CD4-positive, alpha-beta memory T cell (primary cell): ENCODE results near the gene OR10R2. TPM values are rescaled to one million over a fixed set of nuclear protein-coding genes. Genes with fewer than 3 reads are reported as not detected.

Experiments
- CTCF ChIA-PET: fragments of 350-600 bp; sonication (Branson Sonifier 250); formaldehyde crosslinking; loops from one replicate; lab custom pipeline; 2021; ENCODE audit warnings: inconsistent platforms; ENCODE audit not compliant: partially characterized antibody; lab: Charles Lee
- POLR2A ChIA-PET: fragments of 350-600 bp; sonication (Branson Sonifier 250); formaldehyde crosslinking; loops from one replicate; lab custom pipeline; 2021; ENCODE audit not compliant: partially characterized antibody; lab: Charles Lee
- DNase-seq, 5 donors: peaks; one replicate each; pipeline versions ENCODE4 v3.0.0 to v3.0.0-alpha.2; 2020 to 2022; ENCODE audit warnings: mixed read lengths in 1 of 5
- H3K27ac ChIP-seq: one replicate; pipeline ENCODE4 v1.7.0; 2013; ENCODE audit warnings: low read depth, low read length
- H3K27me3 ChIP-seq: 2 replicates; pipeline ENCODE4 v1.7.0; 2013; ENCODE audit warnings: mild to moderate bottlenecking, low read length, moderate library complexity; ENCODE audit not compliant: insufficient read depth
- H3K36me3 ChIP-seq: 2 replicates; pipeline ENCODE4 v1.7.0; 2013; ENCODE audit warnings: mild to moderate bottlenecking, low read length, moderate library complexity; ENCODE audit not compliant: insufficient read depth
- H3K4me1 ChIP-seq: 2 replicates; pipeline ENCODE4 v1.7.0; 2013; ENCODE audit warnings: mild to moderate bottlenecking, low read length, moderate library complexity; ENCODE audit not compliant: insufficient read depth
- H3K4me3 ChIP-seq, 2 donors: one replicate each; pipeline ENCODE4 v1.7.0; 2013; ENCODE audit warnings: low read length in 2 of 2, mild to moderate bottlenecking in 1 of 2
- H3K9me3 ChIP-seq, 2 donors: one replicate each; pipeline ENCODE4 v1.7.0; 2013; ENCODE audit warnings: low read length in 2 of 2, control low read depth in 1 of 2; ENCODE audit not compliant: control insufficient read depth in 1 of 2
- H3K27ac Mint-ChIP-seq, 7 donors: one replicate each; pipeline ENCODE4 v1.8.0; 2020 to 2021; ENCODE audit warnings: mixed read lengths in 7 of 7, mild to moderate bottlenecking in 6 of 7, inconsistent platforms in 3 of 7, moderate library complexity in 3 of 7
- H3K27me3 Mint-ChIP-seq, 2 donors: one replicate each; pipeline ENCODE4 v1.8.0; 2020 to 2021; ENCODE audit warnings: mixed read lengths in 2 of 2
- H3K36me3 Mint-ChIP-seq, 2 donors: one replicate each; pipeline ENCODE4 v1.8.0; 2020 to 2021; ENCODE audit warnings: mixed read lengths in 2 of 2, inconsistent platforms in 1 of 2, mild to moderate bottlenecking in 1 of 2
- H3K4me1 Mint-ChIP-seq, 4 donors: one replicate each; pipeline ENCODE4 v1.8.0; 2020 to 2021; ENCODE audit warnings: mixed read lengths in 4 of 4, mild to moderate bottlenecking in 1 of 4
- H3K4me3 Mint-ChIP-seq, 8 donors: one replicate each; pipeline ENCODE4 v1.8.0; 2020 to 2021; ENCODE audit warnings: mixed read lengths in 8 of 8, mild to moderate bottlenecking in 7 of 8, moderate library complexity in 6 of 8, inconsistent platforms in 3 of 8
- H3K9me3 Mint-ChIP-seq, 8 donors: one replicate each; pipeline ENCODE4 v1.8.0; 2020 to 2021; ENCODE audit warnings: mixed read lengths in 8 of 8, mild to moderate bottlenecking in 5 of 8, inconsistent platforms in 3 of 8, moderate library complexity in 1 of 8
- intact Hi-C: fragments of 100-400 bp; cut with micrococcal nuclease; formaldehyde crosslinking; loops from one replicate; pipeline ENCODE4 v1.15.1; 2023
- polyA plus RNA-seq, 2 donors: library from polyadenylated mRNA; unstranded; fragments of 300-500 nt; fragmentation: Illumina TruSeq; gene quantifications; one replicate each; pipeline ENCODE4 v1.2.3, GENCODE V29; 2021
- total RNA-seq, 2 experiments: library from RNA; stranded (reverse); gene quantifications; one replicate each; pipeline ENCODE4 v1.2.3, GENCODE V29; 2021

Gene OR10R2
- total and polyA plus RNA-seq, 4 experiments from 2014 or later: not detected

DNA sequence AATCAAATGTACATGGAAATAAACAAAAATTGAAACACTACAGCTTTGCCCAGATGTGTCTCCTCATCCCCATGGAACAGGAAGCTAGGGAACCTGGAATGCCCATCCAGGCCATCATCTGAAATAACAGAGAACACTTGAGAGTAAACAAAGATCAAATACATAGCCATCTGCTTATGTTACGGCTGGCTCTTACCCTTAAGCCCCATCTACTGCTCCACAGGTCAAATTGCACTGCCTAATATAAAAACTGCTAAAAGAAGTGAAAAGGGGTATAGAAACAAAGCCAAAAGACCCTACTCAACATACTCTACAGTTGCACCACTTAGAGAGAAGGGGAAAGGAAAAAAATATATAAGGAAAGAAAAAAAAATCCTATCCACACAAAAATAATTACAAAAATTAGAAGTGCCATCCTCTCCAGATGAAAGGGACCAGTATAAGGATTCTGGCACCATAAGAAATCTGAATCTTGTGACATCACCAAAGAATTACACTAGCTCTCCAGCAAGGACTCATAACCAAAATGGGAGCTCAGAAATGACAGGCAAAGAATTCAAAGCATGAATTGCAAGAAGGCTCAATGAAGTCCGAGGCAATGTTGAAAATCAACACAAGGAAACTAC lies 55.3 kb downstream of the OR10R2 start:
- Mint-ChIP-seq H3K4me3 (no peak overlapping the region), H3K27ac (no peak overlapping the region), H3K9me3 (peaks cover 0 to 22% (median 7%) of the 10 kb centered on the region in 8 donors), H3K36me3 (no peaks in the 10 kb centered on the region), H3K27me3 (peaks cover 10 to 15% of the 10 kb centered on the region in 2 donors), H3K4me1 (no peaks in the 10 kb centered on the region)
- Histone ChIP-seq H3K27me3 (no peaks in the 10 kb centered on the region), H3K36me3 (no peaks in the 10 kb centered on the region), H3K4me1 (no peaks in the 10 kb centered on the region), H3K27ac (no peak overlapping the region), H3K9me3 (no peaks in the 10 kb centered on the region), H3K4me3 (no peak overlapping the region)
- ChIA-PET POLR2A (no interaction called here), CTCF (interaction anchor here (0.7 kb wide), 1 partner anchor 324 kb away, joined by 3 read pairs; no protein-coding TSS in a partner anchor)
- DNase-seq: peak in 3 of 5 donors; percentile 3 to 8 (median 6)
- intact Hi-C loops: loop anchor here (1.0 kb wide), 2 partner anchors 323 to 471 kb away; no protein-coding TSS in a partner anchor

Other genes starting within 250 kb of the OR10R2 start
- not detected for gene CD1A, start 217.8 kb upstream of the OR10R2 start, total RNA-seq
- not detected for gene CD1A, start 217.8 kb upstream of the OR10R2 start, polyA plus RNA-seq
- not detected for gene CD1C, start 182.3 kb upstream of the OR10R2 start, total RNA-seq
- 1 to 10 TPM in 1 of 2 donors, not detected in 1; 1.0 TPM for gene CD1C, start 182.3 kb upstream of the OR10R2 start, polyA plus RNA-seq
- gene CD1B, start 140.7 kb upstream of the OR10R2 start, total RNA-seq: not detected
- not detected for gene CD1B, start 140.7 kb upstream of the OR10R2 start, polyA plus RNA-seq
- not detected for gene CD1E, start 118.3 kb upstream of the OR10R2 start, total RNA-seq
- not detected for gene CD1E, start 118.3 kb upstream of the OR10R2 start, polyA plus RNA-seq
- not detected for gene OR10T2, start 72.8 kb upstream of the OR10R2 start, total RNA-seq
- gene OR10T2, start 72.8 kb upstream of the OR10R2 start, polyA plus RNA-seq: not detected
- gene OR10K2, start 46.0 kb upstream of the OR10R2 start, total RNA-seq: not detected
- gene OR10K2, start 46.0 kb upstream of the OR10R2 start, polyA plus RNA-seq: not detected
- not detected for gene OR10K1, start 10.4 kb upstream of the OR10R2 start, total RNA-seq
- not detected for gene OR10K1, start 10.4 kb upstream of the OR10R2 start, polyA plus RNA-seq
- gene OR6Y1, start 82.2 kb downstream of the OR10R2 start, total RNA-seq: not detected
- gene OR6Y1, start 82.2 kb downstream of the OR10R2 start, polyA plus RNA-seq: not detected
- not detected for gene OR6P1, start 98.4 kb downstream of the OR10R2 start, total RNA-seq
- gene OR6P1, start 98.4 kb downstream of the OR10R2 start, polyA plus RNA-seq: not detected
- gene OR10X1, start 107.7 kb downstream of the OR10R2 start, total RNA-seq: not detected
- gene OR10X1, start 107.7 kb downstream of the OR10R2 start, polyA plus RNA-seq: not detected
- gene OR10Z1, start 133.0 kb downstream of the OR10R2 start, total RNA-seq: not detected
- gene OR10Z1, start 133.0 kb downstream of the OR10R2 start, polyA plus RNA-seq: not detected
- gene SPTA1, start 214.5 kb downstream of the OR10R2 start, total RNA-seq: not detected
- gene SPTA1, start 214.5 kb downstream of the OR10R2 start, polyA plus RNA-seq: not detected
- gene OR6K2, start 228.4 kb downstream of the OR10R2 start, total RNA-seq: not detected
- gene OR6K2, start 228.4 kb downstream of the OR10R2 start, polyA plus RNA-seq: not detected
- not detected for gene OR6K3, start 248.5 kb downstream of the OR10R2 start, total RNA-seq
- gene OR6K3, start 248.5 kb downstream of the OR10R2 start, polyA plus RNA-seq: not detected